HG03135 (cell line): ENCODE results near the gene MUS81.
"Not testable (repeated sequence)": the region's sequence is repeated elsewhere in the genome, so short reads cannot be mapped to it uniquely, and the experiment has no call there.

Source experiments
- ATAC-seq: cut with Tn5 transposase; IDR thresholded peaks from one replicate; pipeline ENCODE4 v1.9.1; 2021; ENCODE audit warnings: mild to moderate bottlenecking, moderate library complexity; ENCODE audit not compliant: unreplicated experiment

MUS81 gene

GRCh38 chr11:65847746-65848145 lies 12.5 kb upstream of the MUS81 start:
- ATAC-seq: no peak

GRCh38 chr11:65848693-65849092 lies 11.5 kb upstream of the MUS81 start:
- ATAC-seq: not testable (repeated sequence)

- ATAC-seq: no peak
Measured at GRCh38 chr11:65849366-65849765, 10.9 kb upstream of the MUS81 start.

GRCh38 chr11:65849771-65850216 lies 10.4 kb upstream of the MUS81 start:
- no peak for ATAC-seq

- no peak for ATAC-seq
Measured at GRCh38 chr11:65850217-65851082, 9.8 kb upstream of the MUS81 start.

- no peak for ATAC-seq
Measured at GRCh38 chr11:65851083-65851579, 9.1 kb upstream of the MUS81 start.

GRCh38 chr11:65851811-65852507 lies 8.3 kb upstream of the MUS81 start:
- no peak for ATAC-seq

- ATAC-seq: no peak
Measured at GRCh38 chr11:65852508-65853245, 7.6 kb upstream of the MUS81 start.

GRCh38 chr11:65853246-65853979 lies 6.8 kb upstream of the MUS81 start:
- ATAC-seq: no peak

- ATAC-seq: no peak
Measured at GRCh38 chr11:65854161-65854592, 6.1 kb upstream of the MUS81 start.

- ATAC-seq: no peak
Measured at GRCh38 chr11:65854852-65855837, 5.1 kb upstream of the MUS81 start.

GRCh38 chr11:65855927-65856363 lies 4.3 kb upstream of the MUS81 start:
- ATAC-seq: no peak

- ATAC-seq: no peak
Measured at GRCh38 chr11:65856689-65857499, 3.3 kb upstream of the MUS81 start.

GRCh38 chr11:65857500-65857852 lies 2.8 kb upstream of the MUS81 start:
- peak; percentile 1 for ATAC-seq

- peak; percentile 49 for ATAC-seq
Measured at GRCh38 chr11:65857853-65858680, 2.2 kb upstream of the MUS81 start, which contains the start of gene CFL1. CFL1 (minus strand) TSS chr11:65858180; CDS start chr11:65858099, 81 bp downstream.

- ATAC-seq: no peak
Measured at GRCh38 chr11:65858681-65859087, 1.5 kb upstream of the MUS81 start.

GRCh38 chr11:65859095-65859811 lies 980 bp upstream of the MUS81 start:
- ATAC-seq: peak; percentile 52
